Immature natural killer cell (primary cell): ENCODE results near the gene FGF14. TPM values are rescaled to one million over a fixed set of nuclear protein-coding genes. Genes with fewer than 3 reads are reported as not detected.
"Not testable (repeated sequence)": the region's sequence is repeated elsewhere in the genome, so short reads cannot be mapped to it uniquely, and the experiment has no call there.

ENCODE experiments used
- DNase-seq, 3 donors: peaks; one replicate each; pipeline ENCODE4 v3.0.0; 2022; ENCODE audit warnings: mixed read lengths in 1 of 3
- H3K27ac Mint-ChIP-seq, 6 donors: one replicate each; pipeline ENCODE4 v1.8.0; 2020; ENCODE audit warnings: mixed read lengths in 6 of 6, mild to moderate bottlenecking in 5 of 6, inconsistent platforms in 4 of 6, moderate library complexity in 3 of 6
- H3K27me3 Mint-ChIP-seq, 3 donors: one replicate each; pipeline ENCODE4 v1.8.0; 2020 to 2021; ENCODE audit warnings: low read depth in 3 of 3, mild to moderate bottlenecking in 3 of 3, mixed read lengths in 3 of 3, moderate library complexity in 3 of 3, inconsistent platforms in 1 of 3
- H3K36me3 Mint-ChIP-seq, 3 donors: one replicate each; pipeline ENCODE4 v1.8.0; 2020; ENCODE audit warnings: mixed read lengths in 3 of 3, inconsistent platforms in 2 of 3, mild to moderate bottlenecking in 2 of 3
- H3K4me1 Mint-ChIP-seq, 2 donors: one replicate each; pipeline ENCODE4 v1.8.0; 2020; ENCODE audit warnings: inconsistent platforms in 2 of 2, mild to moderate bottlenecking in 2 of 2, mixed read lengths in 2 of 2, moderate library complexity in 1 of 2
- H3K4me3 Mint-ChIP-seq, 5 donors: one replicate each; pipeline ENCODE4 v1.8.0; 2020; ENCODE audit warnings: mild to moderate bottlenecking in 5 of 5, mixed read lengths in 5 of 5, inconsistent platforms in 3 of 5, moderate library complexity in 3 of 5
- H3K9me3 Mint-ChIP-seq, 6 donors: one replicate each; pipeline ENCODE4 v1.8.0; 2020; ENCODE audit warnings: mild to moderate bottlenecking in 6 of 6, mixed read lengths in 6 of 6, inconsistent platforms in 4 of 6, moderate library complexity in 3 of 6
- polyA plus RNA-seq, 3 donors: library from polyadenylated mRNA; unstranded; fragments of 300-500 nt; fragmentation: Illumina TruSeq; gene quantifications; one replicate each; pipeline ENCODE4 v1.2.3, GENCODE V29; 2021

FGF14 gene
- polyA plus RNA-seq, 3 donors from 2014 or later, result not detected

DNA sequence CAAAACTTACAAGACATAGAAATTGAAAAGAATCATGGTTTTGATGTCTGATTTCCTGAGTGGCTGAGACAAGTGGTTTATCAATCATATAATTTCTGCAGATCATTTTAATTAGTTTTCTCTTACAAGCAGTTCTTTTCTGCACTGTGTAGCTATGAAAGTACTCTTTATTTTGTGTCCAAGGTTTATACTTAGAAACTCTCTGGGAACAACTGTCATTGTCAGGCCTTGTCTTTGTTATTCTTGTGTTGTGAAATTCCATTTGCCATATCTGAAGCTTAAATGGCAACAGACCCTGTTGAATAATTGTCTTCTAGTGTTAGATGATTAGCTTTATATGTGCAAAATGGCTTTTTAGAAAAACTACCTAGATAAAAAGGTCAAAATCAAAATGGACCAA, 312.1 kb downstream of the FGF14 start:
- Mint-ChIP-seq H3K4me3 (no peak overlapping the region), H3K27ac (no peak overlapping the region)

GRCh38 chr13:102089177-102089576, 312.7 kb downstream of the FGF14 start:
- DNase-seq, result no peak
- Mint-ChIP-seq H3K9me3 (peaks cover 0 to 8% (median 0%) of the 10 kb centered on the region in 6 donors), H3K4me1 (no peaks in the 10 kb centered on the region), H3K27ac (no peak overlapping the region), H3K36me3 (no peaks in the 10 kb centered on the region), H3K27me3 (peaks cover 0 to 3% (median 0%) of the 10 kb centered on the region in 3 donors), H3K4me3 (no peak overlapping the region)

More for the DNA sequence above, 312.1 kb downstream of the FGF14 start:
- H3K4me1 Mint-ChIP-seq, result no peaks in the 10 kb centered on the region
- peaks cover 0 to 3% (median 0%) of the 10 kb centered on the region in 3 donors for H3K27me3 Mint-ChIP-seq
- H3K36me3 Mint-ChIP-seq, result no peaks in the 10 kb centered on the region
- DNase-seq, result no peak
- H3K9me3 Mint-ChIP-seq, result peaks cover 0 to 8% (median 0%) of the 10 kb centered on the region in 6 donors

GRCh38 chr13:102073251-102073650, 328.6 kb downstream of the FGF14 start:
- Mint-ChIP-seq H3K4me1 (no peaks in the 10 kb centered on the region), H3K27me3 (peaks cover 0 to 2% (median 0%) of the 10 kb centered on the region in 3 donors), H3K4me3 (no peak overlapping the region), H3K27ac (no peak overlapping the region), H3K9me3 (peaks cover 0 to 15% (median 3%) of the 10 kb centered on the region in 6 donors), H3K36me3 (no peaks in the 10 kb centered on the region)
- no peak for DNase-seq

GRCh38 chr13:102071711-102072110, 330.1 kb downstream of the FGF14 start:
- peaks cover 0 to 2% (median 0%) of the 10 kb centered on the region in 3 donors for H3K27me3 Mint-ChIP-seq
- H3K36me3 Mint-ChIP-seq, result no peaks in the 10 kb centered on the region
- no peak overlapping the region for H3K4me3 Mint-ChIP-seq
- no peak overlapping the region for H3K27ac Mint-ChIP-seq
- H3K4me1 Mint-ChIP-seq, result no peaks in the 10 kb centered on the region
- H3K9me3 Mint-ChIP-seq, result peaks cover 2 to 22% (median 8%) of the 10 kb centered on the region in 6 donors
- no peak for DNase-seq

DNA sequence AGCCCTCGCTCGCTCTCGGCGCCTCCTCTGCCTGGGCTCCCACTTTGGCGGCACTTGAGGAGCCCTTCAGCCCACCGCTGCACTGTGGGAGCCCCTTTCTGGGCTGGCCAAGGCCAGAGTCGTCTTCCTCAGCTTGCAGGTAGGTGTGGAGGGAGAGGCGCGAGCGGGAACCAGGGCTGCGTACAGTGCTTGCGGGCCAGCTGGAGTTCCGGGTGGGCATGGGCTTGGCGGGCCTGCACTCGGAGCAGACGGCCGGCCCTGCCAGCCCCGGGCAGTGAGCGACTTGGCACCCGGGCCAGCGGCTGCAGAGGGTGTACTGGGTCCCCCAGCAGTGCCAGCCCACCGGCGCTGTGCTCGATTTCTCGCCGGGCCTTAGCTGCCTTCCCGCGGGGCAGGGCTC, 333.5 kb downstream of the FGF14 start:
- not testable (repeated sequence) for H3K27ac Mint-ChIP-seq, H3K4me1 Mint-ChIP-seq, DNase-seq, H3K4me3 Mint-ChIP-seq, H3K36me3 Mint-ChIP-seq, H3K27me3 Mint-ChIP-seq
- H3K9me3 Mint-ChIP-seq, result peaks cover 2 to 22% (median 7%) of the 10 kb centered on the region in 6 donors

- H3K36me3 Mint-ChIP-seq, result no peaks in the 10 kb centered on the region
- H3K4me3 Mint-ChIP-seq, result no peak overlapping the region
- peaks cover 12 to 41% (median 28%) of the 10 kb centered on the region in 6 donors for H3K9me3 Mint-ChIP-seq
- no peak overlapping the region for H3K27ac Mint-ChIP-seq
- DNase-seq, result no peak
- no peaks in the 10 kb centered on the region for H3K4me1 Mint-ChIP-seq
- H3K27me3 Mint-ChIP-seq, result no peaks in the 10 kb centered on the region
Observed at GRCh38 chr13:102055090-102055779, 346.6 kb downstream of the FGF14 start.

DNA sequence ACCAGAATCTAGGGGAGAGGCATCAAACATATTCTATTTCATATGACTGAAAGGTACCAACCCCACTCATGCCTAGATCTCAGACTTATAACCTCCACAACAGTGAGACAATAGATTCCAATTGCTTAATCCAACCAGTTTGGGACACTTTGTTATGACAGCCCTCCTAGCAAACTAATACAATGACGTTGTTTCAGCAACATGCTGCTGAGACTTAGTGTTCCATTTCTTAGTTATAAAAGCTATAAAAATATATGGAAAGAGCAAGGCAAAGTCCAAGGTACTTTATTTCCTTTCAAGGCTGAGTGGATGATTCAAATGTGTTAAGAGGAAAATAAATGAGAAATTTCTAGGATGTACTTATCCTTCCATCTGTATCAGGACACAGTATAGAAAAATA, 352.0 kb downstream of the FGF14 start:
- no peak for DNase-seq
- Mint-ChIP-seq H3K4me1 (no peaks in the 10 kb centered on the region), H3K36me3 (no peaks in the 10 kb centered on the region), H3K4me3 (no peak overlapping the region), H3K27me3 (no peaks in the 10 kb centered on the region), H3K27ac (no peak overlapping the region), H3K9me3 (peaks cover 13 to 49% (median 35%) of the 10 kb centered on the region in 6 donors)

- H3K4me1 Mint-ChIP-seq, result no peaks in the 10 kb centered on the region
- H3K27ac Mint-ChIP-seq, result no peak overlapping the region
- no peak for DNase-seq
- H3K27me3 Mint-ChIP-seq, result peaks cover 0 to 2% (median 0%) of the 10 kb centered on the region in 3 donors
- no peak overlapping the region for H3K4me3 Mint-ChIP-seq
- no peaks in the 10 kb centered on the region for H3K36me3 Mint-ChIP-seq
- peaks cover 2 to 24% (median 11%) of the 10 kb centered on the region in 6 donors for H3K9me3 Mint-ChIP-seq
Observed at GRCh38 chr13:102045731-102046130, 356.1 kb downstream of the FGF14 start.

DNA sequence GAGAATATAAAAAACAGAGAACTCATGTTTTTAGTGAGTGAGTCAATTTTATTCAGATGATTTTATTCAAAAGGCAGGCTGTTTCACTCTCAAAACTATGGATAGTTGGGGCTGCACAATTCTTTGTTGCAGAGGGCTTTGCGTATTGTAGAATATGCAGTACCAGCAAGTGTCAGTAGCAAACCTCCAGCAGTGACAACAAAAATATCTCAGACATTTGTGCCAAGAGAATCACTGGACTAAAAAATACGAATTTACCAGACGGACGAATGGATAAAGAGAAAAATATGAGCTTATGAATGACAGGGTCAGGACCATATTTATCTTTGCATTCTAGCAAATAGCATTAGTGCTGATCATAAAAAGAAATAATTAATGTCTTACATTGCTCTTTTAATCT, 359.1 kb downstream of the FGF14 start:
- Mint-ChIP-seq H3K9me3 (peaks cover 0 to 10% (median 3%) of the 10 kb centered on the region in 6 donors), H3K27me3 (peaks cover 0 to 2% (median 0%) of the 10 kb centered on the region in 3 donors), H3K27ac (no peak overlapping the region), H3K36me3 (no peaks in the 10 kb centered on the region), H3K4me3 (no peak overlapping the region), H3K4me1 (no peaks in the 10 kb centered on the region)
- DNase-seq, result no peak

DNA sequence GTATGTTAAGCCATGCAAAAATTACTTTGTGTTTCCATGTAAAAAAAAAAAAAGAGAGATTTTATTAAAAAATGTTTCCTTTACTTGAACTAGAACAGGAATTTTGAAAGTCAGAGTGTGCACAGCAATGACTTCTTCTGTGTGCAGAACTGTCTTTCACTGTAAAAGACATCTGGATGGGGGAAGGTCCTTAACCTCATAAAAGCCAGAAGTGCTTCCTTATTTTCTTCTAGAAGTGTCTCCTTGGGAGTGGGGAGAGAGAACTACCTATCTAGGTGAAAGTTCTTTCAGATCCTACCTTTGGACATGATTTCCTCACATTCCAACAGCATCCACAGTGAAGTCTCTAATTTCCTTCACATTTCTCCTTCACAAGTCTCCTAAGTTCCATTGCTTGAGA, 360.3 kb downstream of the FGF14 start:
- no peak for DNase-seq
- peaks cover 2 to 10% (median 3%) of the 10 kb centered on the region in 6 donors for H3K9me3 Mint-ChIP-seq
- no peaks in the 10 kb centered on the region for H3K4me1 Mint-ChIP-seq
- H3K27me3 Mint-ChIP-seq, result peaks cover 0 to 2% (median 0%) of the 10 kb centered on the region in 3 donors
- no peak overlapping the region for H3K27ac Mint-ChIP-seq
- no peak overlapping the region for H3K4me3 Mint-ChIP-seq
- no peaks in the 10 kb centered on the region for H3K36me3 Mint-ChIP-seq

- Mint-ChIP-seq H3K27me3 (peaks cover 0 to 2% (median 0%) of the 10 kb centered on the region in 3 donors), H3K27ac (no peak overlapping the region), H3K9me3 (peaks cover 2 to 10% (median 4%) of the 10 kb centered on the region in 6 donors), H3K36me3 (no peaks in the 10 kb centered on the region), H3K4me3 (no peak overlapping the region), H3K4me1 (no peaks in the 10 kb centered on the region)
- DNase-seq, result no peak
Observed at GRCh38 chr13:102040812-102041211, 361.0 kb downstream of the FGF14 start.

DNA sequence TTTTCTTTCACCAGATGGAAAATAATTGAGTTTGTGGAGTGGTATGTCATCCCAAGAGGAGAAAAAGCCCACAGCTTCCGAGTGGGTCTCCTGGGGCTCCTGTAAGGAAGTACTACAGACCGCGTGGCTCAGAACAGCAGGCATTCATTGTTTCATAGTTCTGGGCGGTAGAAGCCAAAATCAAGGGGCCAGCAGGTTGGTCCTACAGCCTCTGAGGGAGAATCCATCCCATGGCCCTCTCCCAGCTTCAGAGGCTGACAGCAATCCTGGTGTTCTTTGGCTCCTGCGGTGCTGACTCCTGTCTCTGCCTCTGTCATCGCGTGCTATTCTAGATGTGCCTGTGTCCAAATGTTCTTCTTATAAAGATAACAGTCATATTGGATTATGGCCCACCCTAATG, 362.6 kb downstream of the FGF14 start:
- DNase-seq, result no peak
- Mint-ChIP-seq H3K4me1 (no peaks in the 10 kb centered on the region), H3K9me3 (peaks cover 0 to 11% (median 6%) of the 10 kb centered on the region in 6 donors), H3K36me3 (no peaks in the 10 kb centered on the region), H3K27ac (no peak overlapping the region), H3K4me3 (no peak overlapping the region), H3K27me3 (peaks cover 0 to 1% (median 0%) of the 10 kb centered on the region in 3 donors)

- no peak overlapping the region for H3K4me3 Mint-ChIP-seq
- H3K27me3 Mint-ChIP-seq, result no peaks in the 10 kb centered on the region
- H3K4me1 Mint-ChIP-seq, result no peaks in the 10 kb centered on the region
- peaks cover 0 to 11% (median 6%) of the 10 kb centered on the region in 6 donors for H3K9me3 Mint-ChIP-seq
- DNase-seq, result no peak
- no peaks in the 10 kb centered on the region for H3K36me3 Mint-ChIP-seq
- H3K27ac Mint-ChIP-seq, result no peak overlapping the region
Observed at GRCh38 chr13:102038787-102039186, 363.1 kb downstream of the FGF14 start.

DNA sequence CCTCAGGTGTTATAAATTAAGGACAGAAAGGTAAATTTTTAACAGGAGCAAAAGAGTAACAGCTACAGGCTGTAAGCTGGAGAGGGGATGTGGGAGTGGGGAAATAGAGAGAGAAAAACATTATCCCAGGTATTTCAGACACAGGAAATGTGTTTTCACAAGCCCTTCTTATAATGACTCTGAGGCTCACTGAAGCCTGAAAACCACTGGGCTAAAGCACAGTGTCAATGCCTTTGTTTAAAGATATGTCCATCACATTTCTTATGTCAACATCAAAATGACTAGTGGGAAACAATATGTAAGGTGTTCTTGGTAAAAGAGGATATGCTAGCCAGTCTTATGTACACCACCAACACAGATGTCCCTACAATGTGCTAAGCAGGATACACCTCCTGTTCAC, 365.9 kb downstream of the FGF14 start:
- Mint-ChIP-seq H3K36me3 (no peaks in the 10 kb centered on the region), H3K4me1 (no peaks in the 10 kb centered on the region), H3K9me3 (peaks cover 0 to 14% (median 6%) of the 10 kb centered on the region in 6 donors), H3K4me3 (no peak overlapping the region), H3K27ac (no peak overlapping the region), H3K27me3 (no peaks in the 10 kb centered on the region)
- no peak for DNase-seq

DNA sequence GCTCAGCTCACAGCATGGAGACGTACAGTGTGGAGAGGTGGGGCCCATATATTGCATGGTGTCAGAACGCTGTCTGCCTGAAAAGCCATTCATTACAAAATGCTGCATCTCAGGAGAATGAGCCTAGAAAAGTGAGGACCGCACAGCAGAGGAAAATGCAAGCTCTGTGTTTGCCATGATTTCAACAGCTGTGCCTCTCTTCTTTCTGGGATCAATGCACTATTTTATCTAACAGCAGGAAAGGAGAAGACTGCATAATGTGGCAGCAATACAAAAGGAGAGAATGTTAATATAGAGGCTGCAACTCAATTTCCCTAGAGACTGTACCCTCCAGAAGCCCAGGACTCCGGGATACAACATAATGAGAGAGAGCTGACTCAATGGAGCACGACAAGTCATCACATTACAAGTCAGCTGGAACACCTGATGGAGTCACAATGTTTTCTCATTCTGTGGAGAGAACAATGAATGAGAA, 368.0 kb downstream of the FGF14 start:
- H3K9me3 Mint-ChIP-seq, result peaks cover 0 to 15% (median 7%) of the 10 kb centered on the region in 6 donors
- no peaks in the 10 kb centered on the region for H3K4me1 Mint-ChIP-seq
- no peak for DNase-seq
- no peak overlapping the region for H3K4me3 Mint-ChIP-seq
- H3K27me3 Mint-ChIP-seq, result no peaks in the 10 kb centered on the region
- H3K36me3 Mint-ChIP-seq, result no peaks in the 10 kb centered on the region
- H3K27ac Mint-ChIP-seq, result no peak overlapping the region
